Measurements from ENCODE around the gene NSMCE3.

DNA sequence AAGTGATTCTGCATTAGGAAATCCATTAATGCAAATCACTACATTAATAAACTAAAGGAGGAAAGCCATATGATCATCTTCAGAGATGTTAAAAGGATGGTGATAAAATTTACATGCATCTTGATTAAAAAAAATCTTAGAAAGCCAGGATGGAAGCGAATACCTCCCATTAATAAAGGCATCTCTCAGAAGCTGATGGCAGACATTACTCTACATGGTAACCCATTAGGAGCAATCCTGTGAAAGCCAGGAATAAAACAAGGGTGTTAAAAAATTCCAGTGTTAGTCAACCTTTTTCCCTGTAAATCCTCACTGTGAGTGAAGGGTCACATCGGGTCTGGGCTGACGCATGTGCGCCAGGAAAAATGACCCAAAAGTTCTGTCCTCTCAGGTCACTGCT, 25.5 kb downstream of the NSMCE3 start:
- no peak for TF ChIP-seq YY1 (IDR thresholded peaks at IDR 0.05; ENCODE audit: insufficient read depth, insufficient read length)
- no peak for TF ChIP-seq ZNF274 (IDR thresholded peaks at IDR 0.05; ENCODE audit: low read depth, low read length)
- TF ChIP-seq SUZ12 (IDR thresholded peaks at IDR 0.05; ENCODE audit: extremely low read depth, insufficient read depth, insufficient read length), result no peak

Data from NT2/D1 (cell line).